ENCODE data around the gene GJC1. TPM values are rescaled to one million over a fixed set of nuclear protein-coding genes. Genes with fewer than 3 reads are reported as not detected.
"Not testable (repeated sequence)": the region's sequence is repeated elsewhere in the genome, so short reads cannot be mapped to it uniquely, and the experiment has no call there.

GJC1 gene
- total RNA-seq, 1 donor from 2014 or later, result 0.53 TPM

DNA sequence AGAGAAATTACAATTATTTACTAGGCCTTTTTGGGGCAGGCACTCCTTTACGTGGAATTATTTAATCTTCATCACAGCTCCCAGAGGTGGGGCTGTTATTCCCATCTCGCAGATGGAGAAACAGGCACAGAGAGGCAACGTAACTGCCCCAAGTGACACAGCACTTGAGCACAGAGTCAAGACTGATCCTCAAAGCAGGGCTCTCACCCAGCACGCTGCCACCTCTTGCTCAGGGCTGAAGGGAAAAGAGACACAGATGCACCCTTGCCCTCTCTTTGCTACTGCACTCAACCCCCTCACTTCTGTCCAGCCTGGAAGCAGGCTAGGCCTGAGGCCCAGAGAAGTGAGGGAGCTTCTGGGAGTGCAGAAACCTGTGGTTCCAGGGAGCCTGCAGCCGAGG is 66.9 kb downstream of the GJC1 start:
- no peak for ATAC-seq

GRCh38 chr17:44761932-44762810 is 67.9 kb downstream of the GJC1 start:
- no peak for ATAC-seq
- no peak for DNase-seq (ENCODE audit: low spot score)

More for the DNA sequence above, 66.9 kb downstream of the GJC1 start:
- no peak for DNase-seq (ENCODE audit: low spot score)

DNA sequence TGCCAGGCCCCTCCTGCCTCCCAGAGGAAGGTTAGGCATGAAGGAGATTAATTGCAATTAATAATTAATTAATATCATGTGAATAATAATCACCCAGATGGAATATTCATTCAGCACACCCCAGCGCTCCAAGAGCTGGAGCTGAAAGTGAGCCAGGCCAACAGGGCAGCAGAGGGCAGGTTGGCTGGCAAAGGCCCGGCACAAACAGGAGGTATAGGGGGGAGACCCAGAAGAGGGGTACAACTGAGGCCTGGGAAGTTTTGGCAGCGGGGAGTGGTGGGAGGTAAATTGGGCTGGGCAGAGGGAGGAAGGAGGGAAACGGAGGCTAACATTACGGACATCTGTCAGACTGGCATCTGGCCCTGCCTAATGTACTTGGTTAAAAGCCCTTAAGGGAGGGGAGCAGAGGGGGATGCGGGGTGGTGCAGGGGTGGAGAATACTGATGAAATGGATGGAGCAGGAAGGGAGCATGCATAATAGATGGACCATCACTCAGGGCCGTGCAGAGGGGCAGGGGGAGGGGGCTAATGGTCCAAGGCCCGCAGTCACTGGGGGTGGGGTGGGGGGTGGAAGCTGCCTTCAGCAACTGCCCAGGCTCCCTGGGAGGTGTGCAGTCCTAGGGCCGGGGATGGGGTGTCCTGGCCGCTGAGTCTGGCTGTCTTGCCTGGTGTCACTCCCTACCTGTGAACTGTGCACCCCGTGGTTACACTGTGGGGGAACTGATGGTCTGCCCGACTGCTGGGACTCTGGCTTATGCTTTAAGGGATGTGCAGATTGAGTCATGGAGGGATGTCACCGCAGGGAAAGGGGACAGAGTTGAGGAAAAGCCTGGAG is 69.4 kb downstream of the GJC1 start:
- ATAC-seq, result no peak

GRCh38 chr17:44759916-44760243 is 70.2 kb downstream of the GJC1 start:
- DNase-seq (ENCODE audit: low spot score), result no peak
- ATAC-seq, result no peak

More for the DNA sequence above, 69.4 kb downstream of the GJC1 start:
- DNase-seq (ENCODE audit: low spot score), result no peak

GRCh38 chr17:44759086-44759915 is 70.8 kb downstream of the GJC1 start:
- DNase-seq (ENCODE audit: low spot score) (no peak), ATAC-seq (no peak)

DNA sequence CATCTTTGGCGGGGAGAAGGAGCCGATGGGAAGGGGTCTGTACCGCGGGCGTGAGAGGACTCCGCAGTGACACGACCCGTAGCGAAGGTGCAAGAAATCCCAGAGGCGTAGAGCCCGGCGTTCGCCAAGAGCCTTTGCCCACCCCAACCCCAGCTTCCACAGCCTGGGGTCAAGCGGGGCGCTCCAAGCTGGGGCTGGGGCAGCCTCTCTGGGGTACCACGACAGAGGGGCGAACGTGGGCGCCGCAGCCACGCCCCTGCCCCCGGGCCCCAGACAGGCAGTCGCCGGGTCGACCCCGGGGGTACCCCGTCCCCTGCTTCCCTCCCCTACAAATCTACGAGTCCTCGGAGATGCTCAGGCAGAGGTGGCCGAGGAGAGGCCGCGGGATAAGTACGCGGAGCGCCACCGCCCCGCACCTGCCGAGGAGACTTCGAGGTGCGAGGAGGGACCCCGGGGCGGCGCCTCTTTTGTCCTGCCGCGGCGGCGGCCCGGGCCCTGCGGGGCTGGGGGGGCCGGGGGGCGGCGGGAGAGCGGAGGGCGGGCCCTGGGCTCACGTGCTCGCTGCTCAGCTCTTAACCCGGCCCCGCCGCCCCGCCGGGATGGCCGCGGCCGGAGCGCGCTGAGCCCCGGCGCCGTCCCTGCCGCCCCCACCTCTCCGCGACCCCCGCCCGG is 71.5 kb downstream of the GJC1 start, which contains the start of gene ADAM11:
Gene ADAM11, plus strand, starts transcription at position 575 of the 672 bp plus-strand sequence. CDS start 212 bp downstream, outside the sequence.
- DNase-seq (ENCODE audit: low spot score) (no peak), ATAC-seq (peak; percentile 49)

GRCh38 chr17:44757918-44758413 is 72.1 kb downstream of the GJC1 start:
- DNase-seq (ENCODE audit: low spot score) (no peak), ATAC-seq (no peak)

DNA sequence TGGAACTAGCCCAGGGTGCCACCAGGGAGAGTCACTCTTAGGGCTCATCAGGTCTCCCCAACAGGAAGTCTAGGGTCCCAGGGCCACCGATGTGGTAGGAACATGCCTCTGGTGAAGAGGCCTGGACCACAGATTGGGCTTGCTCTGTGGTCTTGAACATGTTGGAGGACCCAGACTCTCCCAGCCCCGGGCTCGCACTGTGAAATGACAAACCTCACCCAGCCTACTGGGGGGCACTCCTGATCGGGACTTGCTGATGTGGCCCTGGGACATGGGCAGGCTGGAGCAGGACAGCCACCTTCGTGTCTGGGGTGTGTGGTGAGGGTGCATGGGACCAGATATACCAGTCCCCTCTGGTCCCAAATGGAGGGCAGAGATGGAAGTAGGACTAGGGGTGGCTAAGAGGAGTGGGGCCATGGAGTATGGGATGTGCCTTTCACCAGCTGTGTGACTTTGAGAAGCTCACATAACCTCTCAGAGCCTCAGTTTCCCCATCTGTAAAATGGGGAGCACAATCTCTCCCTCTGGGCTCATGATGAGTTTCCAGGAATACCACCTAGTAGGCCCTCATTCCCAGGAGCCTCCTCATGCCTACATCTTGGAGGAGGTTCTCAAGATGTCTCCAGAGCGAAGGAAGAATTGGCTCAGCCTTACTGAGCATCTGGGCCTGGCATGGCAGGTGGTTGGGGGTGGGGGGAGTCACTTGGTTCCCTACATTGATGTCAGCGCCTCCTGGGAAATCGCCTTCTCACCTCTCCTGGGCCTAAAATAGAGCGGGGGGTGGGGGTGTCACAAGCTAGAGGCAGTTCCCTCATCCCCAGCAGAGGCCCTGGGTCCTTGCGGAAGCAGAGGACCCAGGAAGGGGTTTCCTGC is 72.8 kb downstream of the GJC1 start:
- ATAC-seq (no peak), DNase-seq (ENCODE audit: low spot score) (no peak)

DNA sequence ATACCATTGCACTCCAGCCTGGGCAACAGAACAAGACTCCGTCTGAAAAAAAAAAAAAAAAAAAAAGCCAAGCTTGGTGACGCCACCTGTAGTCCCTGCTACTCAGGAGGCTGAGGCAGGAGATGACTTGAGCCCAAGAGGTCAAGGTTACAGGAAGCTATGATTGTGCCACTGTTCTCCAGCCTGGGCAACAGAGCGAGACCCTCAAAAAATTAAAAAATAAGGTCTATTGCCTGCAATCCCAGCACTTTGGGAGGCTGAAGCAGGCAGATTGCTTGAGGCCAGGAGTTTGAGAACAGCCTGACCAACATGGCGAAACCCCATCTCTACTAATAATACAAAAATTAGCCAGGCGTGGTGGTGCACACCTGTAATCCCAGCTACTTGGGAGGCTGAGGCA is 74.9 kb downstream of the GJC1 start:
- ATAC-seq; DNase-seq (ENCODE audit: low spot score): not testable (repeated sequence)

DNA sequence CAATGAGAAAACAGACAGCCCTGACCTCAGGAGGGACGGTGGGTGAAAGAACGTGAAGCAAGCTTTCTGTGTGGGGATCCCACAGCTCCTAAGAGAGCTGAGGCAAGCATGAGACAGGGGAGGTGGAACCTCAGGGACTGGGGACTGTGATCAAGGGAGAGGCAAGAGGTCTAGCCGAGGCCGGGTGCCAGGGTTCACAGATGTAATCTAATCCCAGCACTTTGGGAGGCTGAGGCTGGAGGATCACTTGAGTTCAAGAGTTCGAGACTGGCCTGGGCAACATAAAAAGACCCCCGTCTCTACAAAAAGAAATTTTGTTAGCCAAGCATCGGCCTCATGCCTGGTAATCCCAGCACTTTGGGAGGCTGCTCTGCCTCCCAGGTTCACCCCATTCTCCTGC is 75.8 kb downstream of the GJC1 start:
- DNase-seq (ENCODE audit: low spot score) (no peak), ATAC-seq (no peak)

DNA sequence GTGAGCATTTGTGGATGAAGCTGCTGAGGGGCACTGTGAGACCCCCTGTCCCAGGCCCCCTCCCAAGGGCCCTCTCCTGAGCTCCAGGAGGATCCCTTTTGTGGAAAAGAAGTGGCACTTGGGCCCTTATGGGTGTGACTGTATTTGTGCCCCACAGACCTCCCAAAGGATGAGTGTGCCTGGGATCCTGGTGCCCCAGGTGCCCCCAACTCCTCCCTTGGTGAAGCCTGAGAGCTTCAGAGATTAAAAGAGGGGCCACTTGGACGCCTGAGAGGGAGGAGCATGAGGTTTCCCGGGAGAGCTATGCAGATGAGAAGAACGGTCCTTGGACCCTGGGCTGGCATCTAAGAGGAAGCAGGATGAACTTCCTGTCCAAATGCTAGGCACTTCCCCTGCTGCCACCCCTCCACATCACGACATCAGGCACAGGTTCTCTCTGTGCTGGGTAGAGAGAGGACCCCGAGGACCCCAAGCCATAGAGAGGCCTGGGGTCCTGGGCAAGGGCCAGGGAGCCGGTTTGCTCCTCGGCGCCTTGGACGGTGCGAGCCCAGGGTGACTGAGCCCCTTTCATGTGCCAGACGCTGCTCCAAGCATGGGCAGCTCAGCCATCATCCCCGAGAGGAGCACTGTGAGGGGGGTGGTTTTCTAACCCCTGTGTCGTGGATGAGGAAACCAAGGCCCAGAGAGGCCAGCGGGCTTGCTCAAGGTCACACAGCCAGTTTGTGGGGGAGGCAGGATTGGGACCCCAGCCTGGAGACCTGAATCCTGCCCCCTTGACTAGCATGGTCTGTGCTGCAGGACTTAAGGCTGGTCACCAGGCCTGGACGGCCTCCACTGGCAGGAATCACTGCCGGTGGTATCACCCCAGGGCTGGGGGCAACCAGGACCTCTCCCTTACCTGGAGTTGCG is 76.9 kb downstream of the GJC1 start:
- DNase-seq (ENCODE audit: low spot score) (no peak), ATAC-seq (no peak)

DNA sequence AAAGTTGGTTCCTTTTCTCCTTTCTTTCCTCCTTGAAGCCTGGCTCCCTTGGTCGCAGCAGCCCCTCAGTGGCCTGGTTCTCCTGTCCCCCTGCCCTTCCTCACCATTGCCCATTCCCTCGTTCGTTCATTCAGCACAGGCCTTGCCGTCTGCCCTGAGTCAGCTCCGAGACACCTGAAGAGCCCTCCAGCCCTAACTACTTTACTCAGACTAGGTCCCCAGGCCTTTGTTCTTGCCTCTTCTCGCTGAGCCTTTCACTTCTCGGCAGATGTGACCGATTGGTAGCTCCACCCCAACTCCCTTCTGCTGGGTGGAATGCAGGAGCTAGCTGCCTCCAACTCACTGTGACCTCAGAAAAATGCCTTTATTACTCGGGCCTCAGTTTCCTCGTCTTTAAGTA is 78.3 kb downstream of the GJC1 start:
- ATAC-seq, result no peak
- no peak for DNase-seq (ENCODE audit: low spot score)

DNA sequence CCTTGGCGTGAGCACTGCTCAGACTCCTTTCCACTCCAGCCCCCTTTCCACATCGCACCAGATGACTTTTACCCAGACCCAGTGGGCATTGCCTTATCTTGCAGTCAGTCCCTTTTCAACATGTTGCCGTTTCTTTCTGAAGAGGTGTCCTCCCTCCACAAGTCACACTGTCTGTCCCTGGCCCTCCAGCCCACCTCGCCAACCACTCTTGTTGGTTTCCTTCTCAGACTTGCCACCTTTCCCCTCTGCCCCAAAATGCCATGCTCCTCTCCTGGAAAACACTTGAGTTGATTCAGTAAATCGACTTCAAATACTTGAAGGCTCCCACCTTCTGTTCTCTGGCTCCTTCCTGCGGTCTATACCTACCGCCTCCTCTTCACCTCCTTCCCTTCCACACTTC is 78.8 kb downstream of the GJC1 start:
- ATAC-seq, result no peak

GRCh38 chr17:44749980-44750318 is 80.1 kb downstream of the GJC1 start:
- DNase-seq (ENCODE audit: low spot score) (no peak), ATAC-seq (no peak)

More for the DNA sequence above, 78.8 kb downstream of the GJC1 start:
- DNase-seq (ENCODE audit: low spot score), result no peak

- no peak for DNase-seq (ENCODE audit: low spot score)
- ATAC-seq, result no peak
Measured at GRCh38 chr17:44749076-44749979, 80.8 kb downstream of the GJC1 start.
